Astrocyte (in vitro differentiated cells and primary cell): ENCODE measurements around the gene CNTNAP2. TPM values are rescaled to one million over a fixed set of nuclear protein-coding genes. Genes with fewer than 3 reads are reported as not detected.

Source experiments
- DNase-seq: peaks from one replicate; pipeline ENCODE4 v3.0.0-alpha.2; 2010; ENCODE audit warnings: low read depth
- FAIRE-seq: peaks from 2 replicates; lab custom pipeline; 2011; peaks lifted over from hg19 to GRCh38; lab: Jason Lieb, UNC
- H2AFZ ChIP-seq: 2 replicates; pipeline ENCODE4 v1.6.0; 2012; ENCODE audit warnings: low read depth, low read length, inconsistent platforms
- H3K27ac ChIP-seq: 2 replicates; pipeline ENCODE4 v1.5.1; 2011; ENCODE audit warnings: low read depth, low read length, inconsistent platforms
- H3K27me3 ChIP-seq: 2 replicates; pipeline ENCODE4 v1.6.0; 2011; ENCODE audit warnings: low read length, inconsistent platforms; ENCODE audit not compliant: insufficient read depth
- H3K36me3 ChIP-seq: 2 replicates; pipeline ENCODE4 v1.5.1; 2011; ENCODE audit warnings: low read length, inconsistent platforms; ENCODE audit not compliant: insufficient read depth
- H3K4me1 ChIP-seq: 2 replicates; pipeline ENCODE4 v1.5.1; 2011; ENCODE audit warnings: low read length, inconsistent platforms; ENCODE audit not compliant: insufficient read depth
- H3K4me2 ChIP-seq: 2 replicates; pipeline ENCODE4 v1.6.0; 2012; ENCODE audit warnings: low read length, inconsistent platforms
- H3K4me3 ChIP-seq: 2 replicates; pipeline ENCODE4 v1.5.1; 2011; ENCODE audit warnings: low read depth, mild to moderate bottlenecking, low read length, inconsistent platforms; ENCODE audit not compliant: insufficient read depth
- H3K79me2 ChIP-seq: 2 replicates; pipeline ENCODE4 v1.6.0; 2012; ENCODE audit warnings: mild to moderate bottlenecking, low read length, inconsistent platforms; ENCODE audit not compliant: insufficient read depth
- H3K9ac ChIP-seq: 2 replicates; pipeline ENCODE4 v1.6.0; 2012; ENCODE audit warnings: mild to moderate bottlenecking, low read length, inconsistent platforms
- H3K9me3 ChIP-seq: 2 replicates; pipeline ENCODE4 v1.5.1; 2012; ENCODE audit warnings: low read depth, mild to moderate bottlenecking, low read length, inconsistent platforms; ENCODE audit not compliant: insufficient read depth
- H4K20me1 ChIP-seq: 2 replicates; pipeline ENCODE4 v1.6.0; 2012; ENCODE audit warnings: low read length, inconsistent platforms; ENCODE audit not compliant: insufficient read depth
- H3K27ac Mint-ChIP-seq: one replicate; pipeline ENCODE4 v1.8.0; 2021; ENCODE audit warnings: mild to moderate bottlenecking, mixed read lengths; ENCODE audit not compliant: unreplicated experiment
- H3K27me3 Mint-ChIP-seq: one replicate; pipeline ENCODE4 v1.8.0; 2021; ENCODE audit warnings: low read depth, mixed read lengths; ENCODE audit not compliant: unreplicated experiment
- H3K36me3 Mint-ChIP-seq: one replicate; pipeline ENCODE4 v1.8.0; 2021; ENCODE audit warnings: low read depth, mixed read lengths; ENCODE audit not compliant: unreplicated experiment
- H3K4me1 Mint-ChIP-seq: one replicate; pipeline ENCODE4 v1.8.0; 2021; ENCODE audit warnings: low read depth, mixed read lengths; ENCODE audit not compliant: unreplicated experiment
- H3K4me3 Mint-ChIP-seq: one replicate; pipeline ENCODE4 v1.8.0; 2021; ENCODE audit warnings: mild to moderate bottlenecking, moderate library complexity, mixed read lengths; ENCODE audit not compliant: unreplicated experiment
- H3K9me3 Mint-ChIP-seq: one replicate; pipeline ENCODE4 v1.8.0; 2021; ENCODE audit warnings: mild to moderate bottlenecking, mixed read lengths; ENCODE audit not compliant: unreplicated experiment
- CTCF ChIP-seq: IDR thresholded peaks from 2 replicates; pipeline ENCODE4 v1.5.1; 2011; ENCODE audit warnings: low read depth, mild to moderate bottlenecking, inconsistent platforms, low read length, moderate library complexity; ENCODE audit not compliant: insufficient read depth
- EZH2 ChIP-seq: IDR thresholded peaks from 2 replicates; pipeline ENCODE4 v1.6.1; 2012; ENCODE audit warnings: mild to moderate bottlenecking, low read length, inconsistent platforms; ENCODE audit not compliant: insufficient read depth
- total RNA-seq: library from RNA; stranded (reverse); gene quantifications from 2 replicates; pipeline ENCODE4 v1.2.1, GENCODE V29; 2021

CNTNAP2 gene
- total RNA-seq, 1 donor from 2014 or later = 20.0 TPM

- no peaks in the 10 kb centered on the region for H3K4me1 ChIP-seq
- no peak for FAIRE-seq
- H3K4me1 Mint-ChIP-seq = no peaks in the 10 kb centered on the region
- H3K4me2 ChIP-seq = no peak overlapping the region
- H3K79me2 ChIP-seq = no peaks in the 10 kb centered on the region
- no peaks in the 10 kb centered on the region for H3K36me3 ChIP-seq
- no peak overlapping the region for H3K27ac ChIP-seq
- no peak for DNase-seq
- H3K9me3 ChIP-seq = peaks cover 4% of the 10 kb centered on the region
- no peaks in the 10 kb centered on the region for H3K27me3 Mint-ChIP-seq
- TF ChIP-seq EZH2 (no peak), CTCF (no peak)
- no peak overlapping the region for H3K4me3 ChIP-seq
- no peaks in the 10 kb centered on the region for H4K20me1 ChIP-seq
- H2AFZ ChIP-seq = no peak overlapping the region
- no peaks in the 10 kb centered on the region for H3K9me3 Mint-ChIP-seq
- H3K4me3 Mint-ChIP-seq = no peak overlapping the region
- no peak overlapping the region for H3K27ac Mint-ChIP-seq
- H3K27me3 ChIP-seq = no peaks in the 10 kb centered on the region
- H3K9ac ChIP-seq = no peak overlapping the region
- no peaks in the 10 kb centered on the region for H3K36me3 Mint-ChIP-seq
These were observed 623.4 kb downstream of the CNTNAP2 start for GRCh38 chr7:146740039-146740438.

- Histone ChIP-seq H3K36me3 (no peaks in the 10 kb centered on the region), H3K27me3 (no peaks in the 10 kb centered on the region), H3K79me2 (no peaks in the 10 kb centered on the region), H3K9me3 (peaks cover 4% of the 10 kb centered on the region), H3K4me2 (no peak overlapping the region), H3K27ac (no peak overlapping the region), H3K4me1 (no peaks in the 10 kb centered on the region), H2AFZ (no peak overlapping the region), H3K9ac (no peak overlapping the region), H4K20me1 (no peaks in the 10 kb centered on the region), H3K4me3 (no peak overlapping the region)
- Mint-ChIP-seq H3K27ac (no peak overlapping the region), H3K9me3 (no peaks in the 10 kb centered on the region), H3K4me1 (no peaks in the 10 kb centered on the region), H3K4me3 (no peak overlapping the region), H3K36me3 (no peaks in the 10 kb centered on the region), H3K27me3 (no peaks in the 10 kb centered on the region)
- TF ChIP-seq CTCF (no peak), EZH2 (no peak)
- DNase-seq (no peak), FAIRE-seq (no peak)
These were observed 625.3 kb downstream of the CNTNAP2 start for GRCh38 chr7:146741911-146742310.

GRCh38 chr7:146754385-146754784 lies 637.8 kb downstream of the CNTNAP2 start:
- DNase-seq (no peak), FAIRE-seq (no peak)
- H3K36me3 Mint-ChIP-seq = no peaks in the 10 kb centered on the region
- Histone ChIP-seq H3K27me3 (no peaks in the 10 kb centered on the region), H3K36me3 (no peaks in the 10 kb centered on the region), H3K27ac (no peak overlapping the region), H3K9ac (no peak overlapping the region), H4K20me1 (no peaks in the 10 kb centered on the region), H3K4me2 (no peak overlapping the region), H3K4me1 (no peaks in the 10 kb centered on the region), H3K4me3 (no peak overlapping the region), H3K9me3 (no peaks in the 10 kb centered on the region), H2AFZ (no peak overlapping the region), H3K79me2 (no peaks in the 10 kb centered on the region)
- TF ChIP-seq EZH2 = no peak
- TF ChIP-seq CTCF = no peak
- no peak overlapping the region for H3K27ac Mint-ChIP-seq
- H3K4me1 Mint-ChIP-seq = no peaks in the 10 kb centered on the region
- peaks cover 8% of the 10 kb centered on the region for H3K9me3 Mint-ChIP-seq
- H3K4me3 Mint-ChIP-seq = no peak overlapping the region
- H3K27me3 Mint-ChIP-seq = no peaks in the 10 kb centered on the region
